HepG2 (cell line): ENCODE measurements around the gene TIMP3. TPM values are rescaled to one million over a fixed set of nuclear protein-coding genes. Genes with fewer than 3 reads are reported as not detected.

Source experiments
- ATAC-seq: fragments of 200-7000 bp; cut with Tn5 transposase; 3 replicates; pipeline ENCODE4 v1.9.1; 2020; ENCODE audit warnings: mild to moderate bottlenecking, moderate library complexity
- BruUV-seq: library from RNA; stranded (reverse); fragments of 400-500 nt; replicated peaks from 2 replicates; lab custom pipeline; 2021; lab: Mats Ljungman, UMichigan
- CTCF ChIA-PET: fragments of 300-600 bp; formaldehyde crosslinking; extraction: SDS; loops from one replicate; lab custom pipeline; 2021; ENCODE audit warnings: low total read pairs, inconsistent platforms, low intra/inter-chr PET ratio; lab: Yijun Ruan, JAX
- POLR2A ChIA-PET: fragments of 350-600 bp; sonication (Branson Sonifier 250); formaldehyde crosslinking; loops from one replicate; lab custom pipeline; 2020; ENCODE audit warnings: antibody characterized with exemption, inconsistent platforms; lab: Yijun Ruan, JAX
- DNase-seq: peaks from one replicate; pipeline ENCODE4 v3.0.0-alpha.2; 2015; ENCODE audit warnings: low spot score
- FAIRE-seq: peaks from 3 replicates; lab custom pipeline; 2011; peaks lifted over from hg19 to GRCh38; lab: Jason Lieb, UNC
- H2AFZ ChIP-seq: one replicate; pipeline ENCODE4 v1.6.1; 2011; ENCODE audit warnings: low read length, inconsistent platforms
- H3K27ac ChIP-seq: fragments of 300-600 bp; 3 replicates; pipeline ENCODE4 v1.8.0; 2011; ENCODE audit warnings: mixed run types, mild to moderate bottlenecking, mixed read lengths, low read length, inconsistent platforms; ENCODE audit not compliant: insufficient read depth; ENCODE audit errors: extremely low read length
- H3K27me3 ChIP-seq, 2 experiments: fragments of 200-600 bp in 1 of 2; 2 replicates in 1 of 2; 3 replicates in 1 of 2; pipeline versions ENCODE4 v1.6.0 to v1.8.0; 2011; ENCODE audit warnings: low read length in 2 of 2, mild to moderate bottlenecking in 2 of 2, moderate library complexity in 2 of 2, inconsistent platforms in 1 of 2; ENCODE audit not compliant: insufficient read depth in 2 of 2, control insufficient read depth in 1 of 2
- H3K36me3 ChIP-seq, 2 experiments: fragments of 200-600 bp in 1 of 2; replicated peaks in 1 of 2; 2 replicates in 1 of 2; 3 replicates in 1 of 2; pipeline versions ENCODE4 v1.5.1 to v1.8.0; 2011; ENCODE audit warnings: low read length in 2 of 2, inconsistent platforms in 1 of 2; ENCODE audit not compliant: insufficient read depth in 2 of 2, control insufficient read depth in 1 of 2
- H3K4me1 ChIP-seq: 2 replicates; pipeline ENCODE4 v1.5.1; 2012; ENCODE audit warnings: low read length, inconsistent platforms; ENCODE audit not compliant: insufficient read depth
- H3K4me2 ChIP-seq: 2 replicates; pipeline ENCODE4 v1.6.0; 2011; ENCODE audit warnings: low read depth, low read length, inconsistent platforms
- H3K4me3 ChIP-seq, 3 experiments: fragments of 200-600 bp in 1 of 3; sonication (generic), shearing (Covaris generic) in 1 of 3; replicated peaks in 1 of 3; 2 replicates each; pipeline ENCODE4 v1.5.1; 2011 to 2016; ENCODE audit warnings: low read length in 3 of 3, inconsistent platforms in 2 of 3, low read depth in 2 of 3, mild to moderate bottlenecking in 2 of 3, control low read depth in 1 of 3, mixed read lengths in 1 of 3; ENCODE audit not compliant: insufficient read depth in 1 of 3
- H3K79me2 ChIP-seq: one replicate; pipeline ENCODE4 v1.6.1; 2011; ENCODE audit warnings: low read length, inconsistent platforms; ENCODE audit not compliant: insufficient read depth
- H3K9ac ChIP-seq: 2 replicates; pipeline ENCODE4 v1.6.0; 2011; ENCODE audit warnings: mild to moderate bottlenecking, low read depth, low read length, inconsistent platforms; ENCODE audit not compliant: insufficient read depth
- H3K9me3 ChIP-seq: 2 replicates; pipeline ENCODE4 v1.5.1; 2012; ENCODE audit warnings: mild to moderate bottlenecking, low read length
- H4K20me1 ChIP-seq: 2 replicates; pipeline ENCODE4 v1.6.0; 2011; ENCODE audit warnings: inconsistent platforms, mild to moderate bottlenecking, low read length, moderate library complexity; ENCODE audit not compliant: insufficient read depth
- ADNP ChIP-seq: sonication (generic); formaldehyde crosslinking; IDR thresholded peaks from 2 replicates; pipeline ENCODE4 v1.4.0; 2020; ENCODE audit warnings: missing genetic modification reagents
- ATF7 ChIP-seq, 2 experiments: fragments of 450-650 bp in 1 of 2; sonication (generic) in 1 of 2; formaldehyde crosslinking in 1 of 2; IDR thresholded peaks; 2 replicates each; pipeline versions ENCODE4 v1.4.0 to v1.6.1; 2016 to 2020; ENCODE audit warnings: antibody characterized with exemption in 1 of 2, mild to moderate bottlenecking in 1 of 2, missing genetic modification reagents in 1 of 2
- POLR2AphosphoS5 ChIP-seq: IDR thresholded peaks from 2 replicates; pipeline ENCODE4 v1.6.1; 2012; ENCODE audit warnings: low read depth, low read length
- RBM22 ChIP-seq: fragments of 200-400 bp; formaldehyde crosslinking; optimal IDR thresholded peaks from 2 replicates; pipeline ENCODE3; 2017; ENCODE audit warnings: mild to moderate bottlenecking, low read length, moderate library complexity
- SP4 ChIP-seq: sonication (generic); formaldehyde crosslinking; IDR thresholded peaks from 2 replicates; pipeline ENCODE4 v1.8.1; 2023; ENCODE audit warnings: mild to moderate bottlenecking, missing genetic modification reagents
- ZBTB42 ChIP-seq: sonication (generic); formaldehyde crosslinking; IDR thresholded peaks from 2 replicates; pipeline ENCODE4 v1.5.0; 2020; ENCODE audit warnings: mild to moderate bottlenecking, missing genetic modification reagents
- WGBS: methylation state at CpG from one replicate; pipeline ENCODE4 v1.1.6; 2017; ENCODE audit warnings: low lambda C conversion rate; 5-methylcytosine and 5-hydroxymethylcytosine counted together
- in situ Hi-C: cut with HindIII; loops from 2 replicates; pipeline ENCODE4 v1.10.0; 2017; ENCODE audit warnings: low pct_unique_long_range_greater_than_20kb; ENCODE audit not compliant: extremely low pct_ligation_motif_present
- intact Hi-C: fragments of 100-400 bp; cut with micrococcal nuclease; formaldehyde crosslinking; loops from one replicate; pipeline ENCODE4 v1.10.0; 2022; ENCODE audit not compliant: unreplicated experiment
- polyA plus RNA-seq, 8 experiments: library from polyadenylated mRNA; depleted of rRNA in 3 of 8; stranded (reverse) in 7 of 8; unstranded in 1 of 8; fragments of >200 nt; fragmentation: Illumina TruSeq in 4 of 8; extraction: Trizol in 4 of 8; gene quantifications; 2 replicates each; pipeline versions ENCODE4 v1.2.1 to v1.2.3, GENCODE V29; 2011 to 2016; ENCODE audit warnings: low read depth in 4 of 8, missing spikeins in 1 of 8, mixed read lengths in 1 of 8; ENCODE audit not compliant: insufficient read depth in 1 of 8
- total RNA-seq, 5 experiments: library from RNA; depleted of rRNA; stranded (reverse); fragments of >200 nt; fragmentation: Illumina TruSeq; extraction: Trizol; gene quantifications; 2 replicates each; pipeline ENCODE4 v1.2.3, GENCODE V29; 2016; ENCODE audit warnings: low read depth in 1 of 5
- TF ChIP-seq, protein P1 (sequence below): sonication (generic); formaldehyde crosslinking; IDR thresholded peaks from 2 replicates; pipeline ENCODE4 v1.5.0; 2020; ENCODE audit warnings: missing genetic modification reagents, mild to moderate bottlenecking, borderline replicate concordance

TIMP3 gene
- total and polyA plus RNA-seq, 2 of the 13 experiments (the other 11 are each of a cell fraction or from before 2014, with no cell fraction given): 57.3 to 86.6 TPM

DNA sequence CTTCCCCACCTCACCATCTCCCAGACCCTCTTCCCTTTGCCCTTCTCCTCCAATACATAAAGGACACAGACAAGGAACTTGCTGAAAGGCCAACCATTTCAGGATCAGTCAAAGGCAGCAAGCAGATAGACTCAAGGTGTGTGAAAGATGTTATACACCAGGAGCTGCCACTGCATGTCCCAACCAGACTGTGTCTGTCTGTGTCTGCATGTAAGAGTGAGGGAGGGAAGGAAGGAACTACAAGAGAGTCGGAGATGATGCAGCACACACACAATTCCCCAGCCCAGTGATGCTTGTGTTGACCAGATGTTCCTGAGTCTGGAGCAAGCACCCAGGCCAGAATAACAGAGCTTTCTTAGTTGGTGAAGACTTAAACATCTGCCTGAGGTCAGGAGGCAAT, 58.2 kb downstream of the TIMP3 start (continued):
- TF ChIP-seq ADNP (CRISPR knock-in tag) (no peak), ZBTB42 (CRISPR knock-in tag) (no peak), ATF7 (IDR thresholded peaks at IDR 0.05) (no peak), ATF7 (CRISPR knock-in tag; IDR thresholded peaks at IDR 0.05) (no peak)

DNA sequence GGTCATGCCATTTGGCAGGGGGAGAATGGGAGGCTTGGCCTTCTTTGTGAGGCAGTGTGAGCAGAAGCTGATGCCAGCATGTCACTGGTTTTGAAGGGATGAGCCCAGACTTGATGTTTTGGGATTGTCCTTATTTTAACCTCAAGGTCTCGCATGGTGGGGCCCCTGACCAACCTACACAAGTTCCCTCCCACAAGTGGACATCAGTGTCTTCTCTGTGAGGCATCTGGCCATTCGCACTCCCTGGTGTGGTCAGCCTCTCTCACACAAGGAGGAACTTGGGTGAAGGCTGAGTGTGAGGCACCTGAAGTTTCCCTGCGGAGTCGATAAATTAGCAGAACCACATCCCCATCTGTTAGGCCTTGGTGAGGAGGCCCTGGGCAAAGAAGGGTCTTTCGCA, 59.8 kb downstream of the TIMP3 start:
- in situ Hi-C loops: no loop called here
- H2AFZ ChIP-seq: no peak overlapping the region
- BruUV-seq: no TSS peak
- H3K4me1 ChIP-seq: no peaks in the 10 kb centered on the region
- H3K9ac ChIP-seq: no peak overlapping the region
- ChIA-PET POLR2A (no interaction called here), CTCF (no interaction called here)
- no peak for FAIRE-seq
- peaks cover 18 to 60% of the 10 kb centered on the region in 2 experiments for H3K36me3 ChIP-seq
- no peak for DNase-seq
- no peaks in the 10 kb centered on the region for H3K27me3 ChIP-seq
- no peak overlapping the region for H3K27ac ChIP-seq
- H3K9me3 ChIP-seq: no peaks in the 10 kb centered on the region
- H3K4me3 ChIP-seq: no peak overlapping the region
- intact Hi-C loops: no loop called here
- ATAC-seq: no peak
- TF ChIP-seq, protein P1, sequence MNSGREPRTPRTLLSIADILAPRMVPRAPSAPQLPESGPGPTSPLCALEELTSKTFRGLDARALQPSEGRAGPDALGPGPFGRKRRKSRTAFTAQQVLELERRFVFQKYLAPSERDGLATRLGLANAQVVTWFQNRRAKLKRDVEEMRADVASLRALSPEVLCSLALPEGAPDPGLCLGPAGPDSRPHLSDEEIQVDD: no peak
- TF ChIP-seq POLR2AphosphoS5: peak; percentile 35; the same call in 1 of the 2 replicates
- TF ChIP-seq RBM22: peak; percentile 92
- no peak overlapping the region for H3K4me2 ChIP-seq
- 99% methylated on average over 4 of the region's 5 CpGs for WGBS
- no peaks in the 10 kb centered on the region for H3K79me2 ChIP-seq
- H4K20me1 ChIP-seq: no peaks in the 10 kb centered on the region

DNA sequence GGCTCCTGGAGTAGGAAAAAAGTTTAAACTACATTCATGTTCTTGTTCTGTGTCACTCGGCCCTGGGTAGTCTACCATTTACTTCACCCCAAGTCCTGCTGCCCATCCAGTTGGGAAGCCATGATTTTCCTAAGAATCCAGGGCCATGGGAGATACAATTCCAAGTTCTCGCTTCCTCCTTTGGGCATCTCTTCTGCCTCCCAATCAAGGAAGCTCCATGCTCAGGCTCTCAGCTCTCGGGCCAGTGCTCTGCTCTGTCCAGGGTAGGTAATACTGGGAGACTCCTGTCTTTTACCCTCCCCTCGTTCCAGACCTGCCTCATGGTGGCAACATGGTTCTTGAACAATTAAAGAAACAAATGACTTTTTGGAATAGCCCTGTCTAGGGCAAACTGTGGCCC, 60.6 kb downstream of the TIMP3 start:
- no peak overlapping the region for H3K27ac ChIP-seq
- H3K4me3 ChIP-seq: no peak overlapping the region
- DNase-seq (no peak), ATAC-seq (no peak), FAIRE-seq (no peak)
- H3K4me1 ChIP-seq: no peaks in the 10 kb centered on the region
- CTCF ChIA-PET: no interaction called here
- H3K9me3 ChIP-seq: no peaks in the 10 kb centered on the region
- intact Hi-C loops (no loop called here), in situ Hi-C loops (no loop called here)
- H4K20me1 ChIP-seq: no peaks in the 10 kb centered on the region
- BruUV-seq: no TSS peak
- peaks cover 17 to 53% of the 10 kb centered on the region in 2 experiments for H3K36me3 ChIP-seq
- H2AFZ ChIP-seq: no peak overlapping the region
- H3K27me3 ChIP-seq: no peaks in the 10 kb centered on the region
- H3K4me2 ChIP-seq: no peak overlapping the region
- WGBS: 94% methylated on average over 4 of the region's 4 CpGs
- TF ChIP-seq SP4 (CRISPR knock-in tag) (no peak), RBM22 (peak; percentile 93)
- H3K9ac ChIP-seq: no peak overlapping the region
- POLR2A ChIA-PET: no interaction called here
- no peaks in the 10 kb centered on the region for H3K79me2 ChIP-seq
